Frontal cortex (tissue), 4 donors: Measurements from ENCODE around the gene PRKCSH. TPM values are rescaled to one million over a fixed set of nuclear protein-coding genes. Genes with fewer than 3 reads are reported as not detected.
"Not testable (repeated sequence)": the region's sequence is repeated elsewhere in the genome, so short reads cannot be mapped to it uniquely, and the experiment has no call there.

Experiments used
- DNase-seq, 2 donors: peaks; one replicate each; pipeline ENCODE4 v3.0.0; 2012; ENCODE audit warnings: low spot score in 2 of 2
- FAIRE-seq: peaks from 2 replicates; lab custom pipeline; 2012; peaks lifted over from hg19 to GRCh38; lab: Jason Lieb, UNC
- total RNA-seq: library from RNA; depleted of rRNA; stranded (reverse); fragments of >200 nt; gene quantifications from one replicate; pipeline ENCODE4 v1.2.3, GENCODE V29; 2014
- donor health status: control.
- donor health status: control.
- donor health status: control.

Gene PRKCSH
- total RNA-seq, 1 donor from 2014 or later, result 39.1 TPM

DNA sequence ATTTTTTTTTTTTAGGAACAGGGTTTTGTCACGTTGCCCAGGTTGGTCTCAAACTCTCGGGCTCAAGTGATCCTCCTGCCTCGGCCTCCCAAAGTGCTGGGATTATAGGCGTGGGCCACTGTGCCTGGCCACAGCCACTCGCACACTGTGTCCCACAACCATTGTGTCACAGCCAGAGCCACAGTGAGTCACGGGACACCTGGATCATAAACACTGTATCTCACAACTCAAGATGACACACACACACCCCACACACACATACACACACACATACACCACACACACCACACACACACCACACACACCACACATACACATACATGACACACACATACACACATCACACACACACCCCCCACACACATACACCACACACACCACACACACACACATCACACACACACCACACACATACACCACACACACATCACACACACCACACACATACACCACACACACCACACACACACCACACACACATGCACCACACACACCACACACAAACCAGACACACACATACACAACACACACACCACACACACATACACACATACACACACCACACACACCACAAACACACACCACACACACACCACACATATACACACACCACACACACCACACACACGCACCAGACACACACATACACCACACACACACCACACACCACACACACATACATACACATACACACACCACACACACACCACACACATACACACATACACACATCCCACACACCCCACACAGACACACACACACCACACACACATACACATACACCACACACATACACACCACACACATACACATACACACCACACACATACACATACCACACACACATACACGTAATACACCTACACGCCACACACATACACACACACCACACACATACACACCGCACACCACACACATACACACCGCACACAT, 29.2 kb downstream of the PRKCSH start:
- FAIRE-seq (no peak), DNase-seq (no peak)

DNA sequence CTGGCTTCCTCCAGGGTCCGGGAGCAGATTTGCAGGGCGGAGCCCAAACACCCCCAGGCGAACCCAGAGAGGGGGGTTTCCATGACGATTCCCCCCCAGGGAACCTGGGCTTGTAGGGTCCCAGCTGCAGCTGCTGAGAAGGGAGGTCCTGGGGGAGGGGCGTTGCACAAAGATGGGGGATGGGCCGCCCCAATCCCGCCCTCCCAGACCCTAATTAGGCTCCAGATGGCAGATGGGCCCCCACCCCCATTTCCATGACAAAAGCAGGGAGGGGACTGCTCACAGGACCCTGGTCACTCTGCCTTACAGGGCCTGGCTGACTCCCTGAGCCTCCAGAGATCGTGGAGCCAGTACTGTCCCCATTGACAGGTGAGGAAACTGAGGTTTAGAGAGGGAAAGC, 30.2 kb downstream of the PRKCSH start:
- no peak for DNase-seq
- FAIRE-seq, result no peak

DNA sequence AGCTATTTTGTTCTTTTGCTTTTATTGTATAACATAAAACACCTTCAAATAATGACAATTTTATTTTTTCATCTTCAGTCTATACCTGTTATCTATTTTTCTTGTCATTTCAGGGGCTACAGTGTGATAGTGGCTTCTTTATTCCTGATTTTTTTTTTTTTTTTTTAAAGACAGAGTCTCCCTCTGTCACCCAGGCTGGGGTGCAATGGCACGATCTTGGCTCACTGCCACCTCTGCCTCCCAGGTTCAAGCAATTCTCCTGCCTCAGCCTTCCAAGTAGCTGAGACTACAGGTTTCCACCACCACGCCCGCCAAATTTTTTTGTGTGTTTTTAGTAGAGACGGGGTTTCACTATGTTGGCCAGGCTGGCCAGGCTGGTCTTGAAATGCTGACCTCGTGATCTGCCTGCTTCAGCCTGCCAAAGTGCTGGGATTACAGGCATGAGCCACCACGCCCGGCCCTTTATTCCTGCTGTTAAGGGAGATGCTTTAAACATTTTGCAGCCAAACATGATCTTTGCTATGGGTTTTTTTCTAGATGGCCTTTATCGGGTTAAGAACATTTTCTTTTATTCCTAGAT, 32.9 kb downstream of the PRKCSH start:
- DNase-seq, FAIRE-seq: not testable (repeated sequence)

DNA sequence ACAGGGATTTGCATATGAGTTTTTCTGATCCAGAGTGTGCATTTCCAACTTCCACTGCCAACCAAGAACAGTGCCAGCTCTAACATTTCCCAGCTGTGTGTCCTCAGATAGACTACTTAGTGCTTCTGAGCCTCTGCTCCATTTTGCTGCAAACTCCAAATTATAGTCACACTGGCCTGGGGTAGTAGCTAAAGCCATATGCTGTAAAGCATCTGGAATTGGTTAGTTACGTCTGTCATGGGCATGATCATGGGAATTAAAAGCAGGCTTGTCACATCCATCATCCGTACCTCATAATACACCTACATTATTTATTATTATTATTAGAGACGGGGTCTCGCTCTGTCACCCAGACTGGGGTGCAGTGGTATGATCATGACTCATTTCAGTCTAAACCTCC, 38.3 kb downstream of the PRKCSH start:
- FAIRE-seq (no peak), DNase-seq (no peak)

DNA sequence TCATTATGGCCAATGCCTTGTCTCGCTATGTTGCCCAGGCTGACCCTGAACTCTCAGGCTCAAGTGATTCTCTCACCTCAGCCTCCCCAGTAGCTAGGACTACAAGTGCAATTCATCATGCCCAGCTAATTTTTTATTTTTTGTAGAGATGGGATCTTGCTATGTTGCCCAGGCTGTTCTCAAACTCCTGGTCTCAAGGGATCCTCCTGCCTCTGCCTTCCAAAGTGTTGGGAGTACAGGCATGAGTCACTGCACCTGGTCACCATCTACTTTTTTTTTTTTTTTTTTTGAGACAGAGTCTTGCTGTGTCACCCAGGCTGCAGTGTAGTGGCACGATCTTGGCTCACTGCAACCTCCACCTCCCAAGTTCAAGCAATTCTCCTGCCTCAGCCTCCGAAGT, 39.9 kb downstream of the PRKCSH start:
- DNase-seq, FAIRE-seq: not testable (repeated sequence)

DNA sequence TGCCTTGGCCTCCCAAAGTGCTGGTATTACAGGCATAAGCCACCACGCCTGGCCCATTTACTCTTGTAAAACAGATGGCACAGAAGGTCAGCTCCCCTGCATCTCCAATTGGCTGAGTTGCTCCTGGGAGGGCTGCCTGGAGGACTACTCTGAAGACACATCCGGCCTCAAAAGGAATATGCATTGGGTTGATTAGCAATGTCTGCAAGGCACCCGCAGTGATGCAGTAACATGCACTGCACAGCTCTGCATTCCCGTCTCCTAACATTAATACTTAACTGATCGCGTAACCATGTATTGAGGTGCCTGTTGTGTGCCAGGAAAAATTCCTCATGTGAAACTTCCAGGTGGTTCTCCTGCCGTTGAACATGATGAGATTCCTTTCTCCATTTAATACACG, 40.4 kb downstream of the PRKCSH start:
- no peak for DNase-seq
- no peak for FAIRE-seq

DNA sequence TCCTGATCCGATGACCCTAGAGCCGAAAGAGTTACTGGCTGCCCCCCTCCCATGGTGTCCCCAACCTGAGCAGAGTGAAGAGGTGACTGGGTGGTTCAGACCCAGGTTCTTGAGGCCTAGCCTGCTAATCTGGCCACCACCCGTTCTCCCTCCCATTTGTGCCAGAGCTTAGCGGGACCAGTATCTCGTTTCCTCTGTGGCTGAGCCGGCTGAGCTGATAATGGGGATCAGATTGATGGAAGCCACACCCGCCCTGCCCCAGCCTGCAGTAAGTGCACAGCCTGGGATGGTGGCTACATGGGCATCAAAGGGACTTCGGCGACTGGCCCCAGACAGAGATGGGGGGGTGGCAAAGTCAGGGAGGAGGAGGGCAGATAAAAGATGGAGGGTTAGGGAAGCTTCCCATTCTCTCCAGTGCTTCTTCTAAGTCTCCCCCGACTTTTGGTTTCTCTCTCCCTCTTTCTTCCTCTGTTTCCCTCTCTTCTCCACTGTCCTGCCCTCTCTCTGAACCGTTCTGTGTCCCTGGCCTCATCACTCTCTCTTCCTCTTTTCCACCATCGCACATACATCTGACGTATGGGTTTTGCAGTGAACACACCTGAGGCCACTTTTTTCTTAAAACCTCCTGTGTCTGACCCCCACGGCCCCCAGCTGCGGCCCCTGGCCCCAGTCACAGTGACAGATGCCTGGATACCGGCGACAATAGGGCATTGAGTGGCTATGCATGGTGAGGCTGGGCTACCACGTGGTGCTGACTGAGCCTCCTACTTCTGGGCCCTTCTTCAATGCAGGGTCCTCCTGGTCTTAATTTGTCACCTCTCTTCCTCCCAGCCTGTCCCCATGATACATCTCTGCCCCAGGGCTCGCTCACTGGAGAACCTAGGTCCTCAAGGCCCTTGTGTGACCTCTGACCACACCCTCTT, 43.0 kb downstream of the PRKCSH start:
- FAIRE-seq, result no peak
- DNase-seq, result no peak

DNA sequence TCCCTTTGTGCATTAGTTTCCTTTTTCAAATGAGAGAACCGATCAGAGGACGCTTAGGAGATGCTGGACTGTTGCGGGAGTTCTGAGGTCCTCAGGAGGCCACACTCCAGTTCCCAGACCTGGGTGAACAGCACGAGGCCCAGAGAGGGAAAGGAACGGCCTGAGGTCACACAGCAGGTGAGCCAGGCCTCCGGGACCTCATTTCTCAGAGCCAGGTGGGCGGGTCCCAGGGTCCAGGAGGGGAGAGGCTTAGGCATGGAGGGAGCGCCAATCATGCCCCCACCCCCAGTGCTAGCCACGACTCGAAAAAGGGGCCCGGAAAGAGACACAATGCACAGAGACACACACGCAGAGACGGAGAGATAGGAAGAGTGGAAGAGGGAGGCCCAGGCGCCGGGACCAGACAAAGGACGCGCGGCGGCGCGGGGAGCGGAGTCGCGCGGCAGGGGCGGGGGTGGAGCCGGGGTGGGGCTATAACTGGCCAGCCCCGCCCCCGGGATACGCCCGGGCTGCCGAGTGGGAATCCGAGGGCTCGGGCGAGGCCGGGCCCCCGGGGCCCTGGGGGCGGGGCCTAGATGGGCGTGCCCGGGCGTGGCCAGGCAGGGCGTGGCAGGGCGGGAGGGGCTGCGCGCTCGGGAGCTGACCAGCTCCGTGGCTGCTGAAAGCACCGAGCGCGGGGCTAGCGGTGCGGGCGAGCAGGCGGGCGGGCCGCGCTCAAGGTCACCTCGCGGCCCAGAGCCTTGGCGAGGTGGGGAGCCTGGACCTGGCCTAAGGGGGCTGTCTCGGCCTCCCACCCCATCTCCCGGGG, 43.9 kb downstream of the PRKCSH start:
- FAIRE-seq (no peak), DNase-seq (peak; percentile 84 to 90)

DNA sequence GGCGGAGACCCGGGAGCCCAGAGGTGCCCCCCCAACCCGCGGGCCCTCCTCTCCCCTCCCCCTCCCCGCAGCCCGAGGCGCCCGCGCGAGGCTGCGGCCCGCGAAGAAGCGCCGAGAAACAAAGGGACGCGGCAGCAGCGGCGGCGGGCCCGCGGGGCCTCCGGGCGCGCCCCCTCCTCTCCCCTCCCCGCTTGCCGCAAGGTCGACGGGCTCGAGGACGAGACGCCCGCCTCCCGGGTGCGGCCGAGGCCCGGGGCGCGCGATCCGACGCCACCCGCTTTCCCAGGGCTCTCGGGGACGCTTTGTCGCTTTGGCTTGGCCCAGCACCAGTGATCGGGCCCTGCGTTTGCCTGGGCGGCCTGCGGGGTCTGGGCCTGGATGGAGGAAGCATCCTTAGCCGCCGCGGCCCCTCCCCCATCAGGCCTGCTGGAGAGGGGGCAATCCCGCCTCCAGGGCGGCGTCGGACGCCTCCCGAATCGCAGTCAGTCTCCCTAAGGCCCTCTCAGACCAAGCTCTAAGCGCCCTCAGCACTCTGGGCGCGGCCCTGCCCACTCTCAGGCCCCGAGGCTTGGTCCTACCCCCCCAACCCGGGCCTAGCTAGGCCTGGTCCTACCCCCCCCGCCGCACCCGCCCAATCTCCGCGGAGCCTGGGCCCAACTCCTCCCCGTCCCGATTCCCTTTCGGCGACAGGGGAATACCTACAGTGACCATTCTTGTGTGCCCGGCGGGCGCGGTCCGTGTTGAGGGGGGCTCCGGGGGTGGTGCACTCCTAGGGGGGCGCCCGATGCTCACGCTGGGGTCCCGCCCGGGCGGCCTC, 44.7 kb downstream of the PRKCSH start:
- no peak for FAIRE-seq
- DNase-seq, result peak; percentile 33 to 67

DNA sequence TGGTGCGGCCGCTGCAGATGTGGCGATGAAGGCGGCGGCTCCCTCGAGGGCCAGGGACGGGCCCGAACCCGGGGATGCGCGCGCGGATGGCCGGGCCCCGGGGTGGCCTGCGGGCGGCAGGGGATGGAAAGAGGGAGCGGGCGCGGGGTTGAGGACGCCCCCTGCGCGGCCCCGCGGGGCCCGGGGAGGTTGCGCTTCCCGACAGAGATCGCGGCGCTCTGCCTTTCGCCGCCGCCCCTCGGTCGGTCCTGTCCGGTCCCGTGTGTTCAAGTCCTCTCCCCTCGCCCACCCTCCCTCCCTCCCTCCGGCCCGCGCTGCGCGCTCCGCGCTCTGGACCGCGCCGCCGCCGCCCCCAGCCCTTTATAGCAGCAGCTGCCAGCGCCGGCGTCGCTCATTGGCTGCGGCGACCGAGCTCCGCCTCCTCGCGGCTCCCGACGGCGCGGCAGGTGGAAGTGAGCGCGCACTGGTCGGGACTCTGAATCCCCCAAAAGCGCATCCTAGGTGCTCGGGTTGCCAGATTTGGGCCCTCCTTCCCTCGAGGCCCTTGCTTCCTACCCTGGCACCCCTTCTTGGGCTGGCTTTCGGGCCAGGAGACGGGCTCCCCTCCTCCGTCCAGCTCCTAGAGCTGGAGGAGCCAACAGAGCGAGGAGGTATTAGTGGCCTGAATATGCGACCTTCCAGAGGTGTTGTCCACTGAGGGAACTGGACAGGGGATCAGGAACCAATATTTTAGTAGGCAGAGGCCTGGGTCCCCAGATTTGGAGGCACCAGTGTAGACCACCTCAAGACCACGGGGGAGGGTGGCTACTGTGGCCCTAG, 45.5 kb downstream of the PRKCSH start, which contains the start of gene ELAVL3:
ELAVL3 (minus strand) TSS at position 332 of the 819 bp plus-strand sequence. CDS start 438 bp downstream, outside the sequence.
- FAIRE-seq, result no peak
- peak; percentile 89 to 97 for DNase-seq

DNA sequence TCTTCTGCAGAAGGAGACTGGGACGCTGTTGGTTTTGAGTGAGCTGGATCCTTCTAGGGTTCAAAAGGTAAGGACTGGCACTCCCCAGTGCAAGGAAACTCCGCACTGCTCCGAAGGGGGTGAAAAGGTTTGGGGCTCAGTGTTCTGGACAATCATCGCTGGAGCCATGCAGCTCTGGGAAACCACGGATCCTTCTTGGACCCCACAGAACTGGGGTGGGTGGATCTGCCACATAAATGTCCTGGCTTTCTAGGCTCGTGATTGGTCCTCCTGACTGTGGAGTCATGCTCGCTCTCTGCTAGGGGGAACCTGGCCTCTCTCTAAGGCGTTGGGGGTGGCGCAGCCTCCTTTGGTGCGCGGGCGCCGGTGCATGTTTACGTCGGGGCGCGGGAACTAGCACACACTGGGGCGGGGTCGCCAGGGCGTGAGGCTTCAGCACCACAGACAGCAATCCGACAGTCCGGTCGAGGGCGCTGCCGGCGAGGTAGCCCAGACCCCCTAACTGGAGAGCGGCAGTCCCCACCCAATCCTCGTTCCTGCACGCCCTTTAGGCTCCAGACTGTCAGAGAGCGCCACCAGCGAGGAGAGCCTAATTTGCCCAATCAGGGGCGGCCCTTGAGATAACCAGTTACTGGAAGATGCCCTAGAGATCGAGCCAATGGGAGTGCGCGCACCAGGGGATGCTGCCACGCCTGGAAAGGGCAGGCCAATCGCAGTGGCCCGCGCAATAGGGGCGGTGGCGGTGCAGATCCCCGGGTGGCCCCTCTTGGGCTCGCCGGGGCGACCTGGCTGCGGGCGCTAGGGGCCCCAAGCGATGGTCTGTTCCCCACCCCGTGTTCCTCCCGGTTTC, 46.3 kb downstream of the PRKCSH start:
- FAIRE-seq (no peak), DNase-seq (peak; percentile 88 to 94)

DNA sequence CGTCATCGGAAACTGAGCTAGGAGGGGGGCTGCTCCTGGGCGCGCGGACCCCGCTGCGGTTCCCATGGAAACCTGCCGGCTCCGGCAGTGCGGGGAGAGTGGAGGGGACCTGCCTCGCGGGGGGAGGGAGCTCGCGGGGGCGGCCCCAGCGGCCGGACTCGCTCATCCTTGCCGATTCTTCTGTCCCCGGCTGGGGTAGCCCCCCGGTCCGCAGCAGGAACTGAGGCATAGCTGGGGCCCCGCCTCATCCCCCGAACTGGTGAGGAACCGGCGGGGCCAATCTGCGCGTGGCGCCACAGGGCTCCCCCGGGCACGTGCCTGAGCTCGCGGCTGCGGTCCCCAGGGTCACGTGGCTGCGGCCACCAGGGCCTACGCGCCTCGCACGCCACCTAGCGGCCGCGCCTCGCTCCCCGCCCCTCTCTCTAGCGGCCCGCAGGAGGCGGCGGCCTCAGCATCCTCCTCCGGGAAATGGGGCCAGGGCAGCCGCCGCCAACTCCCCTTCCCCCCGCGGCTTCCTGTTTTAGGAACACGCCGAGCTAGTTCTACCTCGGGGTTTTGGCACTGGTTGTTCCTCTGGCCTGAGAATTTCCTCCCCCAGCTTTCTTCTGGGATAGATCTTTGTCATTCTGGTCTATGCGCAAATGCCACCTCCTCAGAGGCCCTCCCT, 47.1 kb downstream of the PRKCSH start:
- peak; percentile 93 to 95 for DNase-seq
- no peak for FAIRE-seq

DNA sequence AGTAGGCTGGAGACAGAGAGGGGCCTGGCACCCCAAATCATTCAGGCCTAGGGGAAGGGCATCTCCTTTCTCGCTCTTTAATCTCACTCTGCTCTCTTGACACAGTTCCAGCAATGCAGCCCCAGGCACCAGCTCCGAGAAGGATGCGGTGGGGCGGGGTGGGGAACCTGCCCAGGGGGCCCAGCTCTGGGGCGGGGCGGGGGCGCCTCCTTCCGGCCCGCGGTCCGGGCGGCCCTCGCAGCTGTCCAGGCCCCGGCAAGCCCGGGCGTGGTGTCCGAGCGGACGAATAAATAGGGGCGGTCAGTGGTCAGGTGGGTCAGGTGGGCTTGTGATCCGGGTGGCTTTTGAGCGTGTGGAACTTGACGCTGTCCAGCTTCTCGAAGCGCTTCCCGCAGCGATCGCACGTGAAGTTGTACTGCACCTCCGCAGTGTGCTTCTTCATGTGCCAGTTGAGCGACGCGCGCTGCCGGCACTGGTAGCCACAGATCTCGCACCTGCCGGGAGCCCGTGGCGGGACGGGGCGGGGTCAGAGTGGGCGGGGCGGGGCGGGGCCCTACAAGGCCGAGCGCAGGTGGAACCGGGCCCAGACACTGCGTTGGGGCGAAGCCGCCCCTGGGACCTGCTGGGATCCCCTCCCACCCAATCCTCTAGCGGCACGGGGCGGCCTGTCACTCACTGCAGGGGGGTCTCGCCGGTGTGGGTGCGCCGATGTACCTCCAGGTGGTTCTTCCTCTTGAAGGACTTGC, 48.1 kb downstream of the PRKCSH start:
- FAIRE-seq, result no peak
- DNase-seq, result no peak

DNA sequence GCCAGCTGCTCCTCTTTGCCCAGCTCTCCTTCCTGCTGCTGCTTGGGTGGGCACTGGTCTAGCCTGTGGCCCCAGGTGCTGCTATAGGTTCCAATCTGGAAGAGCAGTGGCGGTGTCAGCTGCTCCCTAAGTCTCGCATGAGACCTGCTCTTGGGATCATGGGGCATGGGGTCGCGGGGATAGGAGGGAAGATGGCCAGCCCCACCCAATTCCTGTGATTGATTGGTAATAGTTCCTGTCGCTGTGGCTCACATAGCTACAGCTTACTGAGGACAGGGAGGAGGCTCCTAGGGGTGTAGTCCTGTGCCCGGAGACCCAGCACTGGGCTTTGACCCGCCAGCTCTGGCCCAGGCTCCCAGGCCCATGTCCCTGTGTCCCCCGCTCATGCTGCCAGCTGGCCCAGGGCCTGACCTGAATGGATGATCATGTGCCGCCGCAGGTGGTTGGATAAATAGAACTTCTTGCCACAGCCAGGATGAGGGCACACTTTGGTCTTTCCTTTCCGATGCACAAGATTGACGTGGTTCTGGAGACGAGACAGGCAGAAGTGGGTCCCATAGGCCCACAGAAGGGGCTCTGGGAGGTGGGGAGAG, 49.9 kb downstream of the PRKCSH start:
- DNase-seq, result no peak
- FAIRE-seq, result no peak
